HG03432 (cell line): Measurements from ENCODE around the gene TSGA10IP.

Source experiments
- ATAC-seq: cut with Tn5 transposase; IDR thresholded peaks from one replicate; pipeline ENCODE4 v1.9.1; 2021; ENCODE audit warnings: mild to moderate bottlenecking, moderate library complexity; ENCODE audit not compliant: unreplicated experiment

TSGA10IP gene

GRCh38 chr11:66003291-66003690, 58.0 kb downstream of the TSGA10IP start:
- no peak for ATAC-seq

GRCh38 chr11:66004186-66004585, 58.9 kb downstream of the TSGA10IP start:
- ATAC-seq: no peak

- no peak for ATAC-seq
Observed at GRCh38 chr11:66006134-66006890, 61.0 kb downstream of the TSGA10IP start.

- ATAC-seq: no peak
Observed at GRCh38 chr11:66006891-66007176, 61.6 kb downstream of the TSGA10IP start.

- ATAC-seq: no peak
Observed at GRCh38 chr11:66007201-66007634, 61.9 kb downstream of the TSGA10IP start.

- no peak for ATAC-seq
Observed at GRCh38 chr11:66008095-66008467, 62.8 kb downstream of the TSGA10IP start.

GRCh38 chr11:66008468-66009101, 63.3 kb downstream of the TSGA10IP start:
- ATAC-seq: no peak
